ENCODE measurements around the gene MFAP2. TPM values are rescaled to one million over a fixed set of nuclear protein-coding genes. Genes with fewer than 3 reads are reported as not detected.

MFAP2 gene, protein sequence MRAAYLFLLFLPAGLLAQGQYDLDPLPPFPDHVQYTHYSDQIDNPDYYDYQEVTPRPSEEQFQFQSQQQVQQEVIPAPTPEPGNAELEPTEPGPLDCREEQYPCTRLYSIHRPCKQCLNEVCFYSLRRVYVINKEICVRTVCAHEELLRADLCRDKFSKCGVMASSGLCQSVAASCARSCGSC
- 10 to 100 TPM in 3 of 4 donors, 1 to 10 TPM in 1; 9.0 to 28.6 (median 15.0) TPM for total RNA-seq

DNA sequence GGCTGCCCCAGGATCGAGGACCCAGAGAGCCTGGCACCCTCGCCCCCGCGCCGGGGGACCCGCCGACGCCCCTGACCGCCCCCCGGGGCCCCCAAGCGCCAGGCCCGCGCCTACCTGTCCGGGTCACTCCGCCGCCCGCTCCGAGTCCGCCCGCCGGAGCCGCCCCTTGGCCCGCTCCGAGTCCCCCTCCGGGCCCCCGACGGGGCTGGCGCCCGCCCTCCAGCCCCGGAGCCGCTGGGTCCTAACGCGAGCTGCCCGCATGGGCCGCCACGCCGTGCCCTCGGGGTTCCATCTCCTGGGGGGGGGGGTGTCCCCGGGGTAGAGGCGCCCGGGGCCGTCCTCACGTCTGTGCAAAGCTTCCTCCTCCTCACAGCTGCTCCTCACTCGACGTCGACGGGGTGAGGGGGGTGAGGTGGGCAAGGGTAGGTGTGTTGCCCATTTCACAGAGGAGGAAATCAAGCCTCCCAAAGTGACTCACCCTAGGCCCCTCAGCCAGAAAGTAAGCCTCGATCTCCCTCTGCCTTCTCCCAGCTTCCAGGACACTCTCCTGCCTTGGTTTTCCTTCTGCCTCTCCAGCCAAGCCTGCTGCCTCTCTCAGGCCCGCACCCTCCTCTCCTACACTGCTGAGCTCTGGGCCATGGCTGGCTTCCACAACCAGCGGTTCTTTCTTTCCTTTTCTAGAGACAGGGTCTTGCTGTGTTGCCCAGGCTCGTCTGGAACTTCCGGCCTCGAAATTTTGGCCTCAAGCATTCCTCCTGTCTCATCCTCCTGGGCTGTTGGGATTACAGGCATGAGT, at the start of gene MFAP2:
TSS of gene MFAP2 (minus strand) at position 148 of the 796 bp plus-strand sequence. CDS start 2,347 bp downstream, outside the sequence.
- TF ChIP-seq, protein P1, sequence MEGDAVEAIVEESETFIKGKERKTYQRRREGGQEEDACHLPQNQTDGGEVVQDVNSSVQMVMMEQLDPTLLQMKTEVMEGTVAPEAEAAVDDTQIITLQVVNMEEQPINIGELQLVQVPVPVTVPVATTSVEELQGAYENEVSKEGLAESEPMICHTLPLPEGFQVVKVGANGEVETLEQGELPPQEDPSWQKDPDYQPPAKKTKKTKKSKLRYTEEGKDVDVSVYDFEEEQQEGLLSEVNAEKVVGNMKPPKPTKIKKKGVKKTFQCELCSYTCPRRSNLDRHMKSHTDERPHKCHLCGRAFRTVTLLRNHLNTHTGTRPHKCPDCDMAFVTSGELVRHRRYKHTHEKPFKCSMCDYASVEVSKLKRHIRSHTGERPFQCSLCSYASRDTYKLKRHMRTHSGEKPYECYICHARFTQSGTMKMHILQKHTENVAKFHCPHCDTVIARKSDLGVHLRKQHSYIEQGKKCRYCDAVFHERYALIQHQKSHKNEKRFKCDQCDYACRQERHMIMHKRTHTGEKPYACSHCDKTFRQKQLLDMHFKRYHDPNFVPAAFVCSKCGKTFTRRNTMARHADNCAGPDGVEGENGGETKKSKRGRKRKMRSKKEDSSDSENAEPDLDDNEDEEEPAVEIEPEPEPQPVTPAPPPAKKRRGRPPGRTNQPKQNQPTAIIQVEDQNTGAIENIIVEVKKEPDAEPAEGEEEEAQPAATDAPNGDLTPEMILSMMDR (IDR thresholded peaks at IDR 0.05; ENCODE audit: low read depth) = no peak

DNA sequence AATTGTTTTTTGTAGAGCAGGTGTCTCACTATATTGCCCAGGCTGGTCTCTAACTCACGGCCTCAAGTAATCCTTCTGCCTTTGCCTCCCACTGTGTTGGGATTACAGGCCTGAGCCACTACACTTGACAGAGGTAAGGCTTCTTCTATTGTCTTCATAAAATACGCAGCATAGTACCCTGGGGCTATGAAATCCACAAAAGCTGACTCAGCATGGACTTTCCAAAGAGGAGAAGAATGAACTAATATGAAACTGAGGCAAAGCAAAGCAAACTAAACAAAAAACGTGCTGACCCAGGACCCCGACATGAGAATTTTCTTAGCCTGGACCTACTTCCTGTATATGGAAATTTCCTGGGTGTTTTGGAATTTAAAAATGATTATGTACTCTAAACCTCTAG, 49.8 kb upstream of the MFAP2 start:
- TF ChIP-seq, protein P1 (IDR thresholded peaks at IDR 0.05; ENCODE audit: low read depth) = no peak

DNA sequence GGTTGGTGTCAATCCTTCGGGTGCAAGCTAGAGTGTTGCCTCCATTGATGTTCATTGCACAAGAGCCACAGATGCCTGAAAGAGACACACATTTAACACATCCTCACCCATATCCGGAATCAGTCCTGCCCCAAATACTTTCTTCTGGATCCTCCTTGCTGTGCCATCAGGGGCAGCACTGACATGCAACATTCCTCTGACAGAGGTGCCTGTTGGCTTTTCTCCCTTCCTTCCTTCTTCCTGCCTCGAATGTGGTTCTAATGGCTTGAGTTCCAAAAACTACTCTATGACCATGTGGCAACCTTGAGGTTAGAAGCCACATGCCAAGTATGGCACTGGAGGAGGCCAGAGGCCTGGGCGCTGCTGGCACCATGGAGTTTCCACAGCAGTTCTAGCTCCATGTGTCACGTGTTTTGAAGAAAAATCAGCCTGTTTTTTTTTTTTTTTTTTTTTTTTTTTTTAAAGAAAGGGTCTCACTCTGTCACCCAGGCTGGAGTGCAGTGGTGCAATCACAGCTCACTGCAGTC, 48.3 kb upstream of the MFAP2 start:
- TF ChIP-seq, protein P1 (IDR thresholded peaks at IDR 0.05; ENCODE audit: low read depth) = no peak

DNA sequence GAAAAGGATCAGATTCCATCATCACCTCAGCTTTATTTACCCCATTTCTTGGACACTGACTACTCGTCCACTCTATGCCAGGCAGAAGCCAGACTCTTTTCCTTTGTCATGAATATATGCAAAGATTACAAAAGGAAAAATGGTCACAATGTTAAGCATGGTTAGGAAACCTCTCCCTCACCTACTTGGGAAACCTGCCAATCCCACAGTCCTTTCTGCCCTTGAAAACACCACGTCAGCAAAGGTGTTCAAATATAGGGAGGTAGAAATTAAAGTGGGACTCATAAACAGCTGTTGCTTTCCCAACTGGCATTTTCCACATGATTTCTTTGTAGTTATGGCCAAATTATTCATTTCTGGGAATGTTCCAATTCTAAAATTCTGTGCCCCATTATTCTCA, 47.5 kb upstream of the MFAP2 start:
- TF ChIP-seq, protein P1 (IDR thresholded peaks at IDR 0.05; ENCODE audit: low read depth) = no peak

DNA sequence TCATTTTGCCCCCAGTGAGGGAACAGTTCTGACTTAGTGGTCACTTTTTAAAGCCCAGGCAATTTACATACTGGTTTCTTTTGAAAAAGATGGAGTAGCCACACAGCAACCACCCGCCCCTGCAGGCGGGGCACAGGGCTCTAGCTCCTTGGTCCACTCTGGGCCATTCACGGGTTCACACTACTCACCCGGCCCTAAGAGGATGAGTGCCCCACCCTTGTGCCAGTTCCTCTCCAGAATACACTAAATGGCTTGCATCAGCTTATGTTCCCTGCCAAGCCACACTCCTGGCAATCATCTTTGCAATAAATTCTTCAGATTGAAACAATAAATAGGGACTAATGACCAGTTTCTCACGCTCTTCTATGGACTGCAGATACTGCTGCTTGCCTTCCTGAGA, 47.0 kb upstream of the MFAP2 start:
- TF ChIP-seq, protein P1 (IDR thresholded peaks at IDR 0.05; ENCODE audit: low read depth) = no peak

DNA sequence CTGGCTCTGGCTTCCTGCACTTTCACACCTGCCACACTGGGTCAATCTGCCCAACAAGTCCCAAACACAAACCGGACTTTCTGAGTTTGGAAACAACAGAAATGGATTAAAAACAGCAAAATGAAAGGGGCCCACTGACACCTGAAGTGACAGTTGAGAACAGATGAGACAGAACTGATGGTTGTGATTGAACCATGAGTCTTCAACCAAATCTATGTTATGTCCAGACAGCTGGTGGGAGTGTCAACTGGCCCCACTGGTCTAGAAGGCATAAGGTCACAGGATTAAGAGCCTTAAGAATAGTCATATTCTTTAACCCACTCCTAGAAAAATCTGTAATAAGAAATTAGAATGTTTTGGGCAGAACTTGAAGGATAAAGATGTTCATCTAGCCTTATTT, 44.3 kb upstream of the MFAP2 start:
- TF ChIP-seq, protein P1 (IDR thresholded peaks at IDR 0.05; ENCODE audit: low read depth) = no peak

DNA sequence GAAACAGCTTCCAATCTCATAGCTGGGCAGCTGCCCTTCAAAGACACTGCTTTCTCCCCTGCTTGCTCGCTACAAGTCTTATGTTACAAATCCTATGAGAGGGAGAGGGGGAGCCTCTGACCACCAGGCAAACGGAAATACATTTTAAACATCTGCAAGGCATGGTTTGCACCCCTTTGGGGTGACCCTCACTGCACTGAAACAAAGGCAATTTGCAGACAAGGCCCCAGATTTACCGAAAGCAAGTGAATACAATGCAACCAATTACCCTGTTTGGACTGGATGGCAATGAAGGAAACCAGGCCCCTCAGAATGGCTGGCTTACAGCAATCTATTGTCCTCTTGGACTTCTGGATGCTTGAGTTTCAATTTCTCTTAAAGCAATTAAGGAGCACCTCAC, 43.2 kb upstream of the MFAP2 start:
- TF ChIP-seq, protein P1 (IDR thresholded peaks at IDR 0.05; ENCODE audit: low read depth) = no peak
